Heart right ventricle (tissue), 16 donors: ENCODE data around the gene KDM2B. TPM values are rescaled to one million over a fixed set of nuclear protein-coding genes. Genes with fewer than 3 reads are reported as not detected.

Source experiments
- ATAC-seq, 8 donors: fragments of 200-7000 bp; cut with Tn5 transposase; one replicate each; pipeline ENCODE4 v1.9.1; 2020; ENCODE audit warnings: mild to moderate bottlenecking in 8 of 8, moderate library complexity in 8 of 8, moderate number of reproducible peaks in 1 of 8
- DNase-seq, 2 donors: peaks; one replicate each; pipeline ENCODE4 v3.0.0-alpha.2; 2020
- H3K27ac ChIP-seq, 10 donors: fragments of 200-600 bp; sonication (generic) in 2 of 10; one replicate each; pipeline versions ENCODE4 v1.5.0 to v1.8.0; 2020 to 2022; ENCODE audit warnings: mild to moderate bottlenecking in 3 of 10
- H3K27me3 ChIP-seq, 7 donors: fragments of 200-600 bp; one replicate each; pipeline ENCODE4 v1.8.0; 2021 to 2022; ENCODE audit warnings: mild to moderate bottlenecking in 2 of 7
- H3K36me3 ChIP-seq, 9 donors: fragments of 200-600 bp; sonication (generic) in 1 of 9; one replicate each; pipeline versions ENCODE4 v1.5.0 to v1.8.0; 2020 to 2022; ENCODE audit warnings: mild to moderate bottlenecking in 2 of 9
- H3K4me1 ChIP-seq, 9 donors: fragments of 200-600 bp; sonication (generic) in 1 of 9; one replicate each; pipeline versions ENCODE4 v1.5.0 to v1.8.0; 2020 to 2022; ENCODE audit warnings: mild to moderate bottlenecking in 4 of 9
- H3K4me3 ChIP-seq, 10 donors: fragments of 200-600 bp; sonication (generic) in 2 of 10; one replicate each; pipeline versions ENCODE4 v1.5.0 to v1.8.0; 2020 to 2022; ENCODE audit warnings: mild to moderate bottlenecking in 7 of 10, moderate library complexity in 2 of 10
- H3K9me3 ChIP-seq, 11 donors: fragments of 200-600 bp in 10 of 11; sonication (generic) in 2 of 11; one replicate each; pipeline versions ENCODE4 v1.5.0 to v1.8.0; 2013 to 2022; ENCODE audit warnings: mild to moderate bottlenecking in 2 of 11, control low read depth in 1 of 11, moderate library complexity in 1 of 11
- WGBS, 2 donors: extraction: QIAGEN DNeasy Blood & Tissue Kit; methylation state at CpG; one replicate each; pipeline ENCODE4 v1.1.7; 2013; ENCODE audit warnings: inconsistent platforms in 1 of 2; 5-methylcytosine and 5-hydroxymethylcytosine counted together
- intact Hi-C, 10 donors: fragments of 100-400 bp; cut with DNase I; formaldehyde crosslinking; loops; one replicate each; pipeline versions ENCODE4 v1.11.1 to v1.14.2; 2022
- polyA plus RNA-seq, 2 donors: library from polyadenylated mRNA; stranded (reverse); fragments of 200-250 nt; gene quantifications; one replicate each; pipeline ENCODE4 v1.2.3, GENCODE V29; 2013
- total RNA-seq, 10 donors: library from RNA; stranded (reverse); fragmentation: NEBNext Ultra II Directional in 3 of 10; extraction: Animal tissue kit (Norgen Biotek cat#: 25700) in 3 of 10; gene quantifications; one replicate each; pipeline versions ENCODE4 v1.2.1 to v1.2.4, GENCODE V29; 2021 to 2023
- TF ChIP-seq, protein P1 (sequence below), 9 donors: fragments of 200-600 bp; sonication (generic) in 2 of 9; IDR thresholded peaks; one replicate each; pipeline versions ENCODE4 v1.5.0 to v1.8.0; 2021 to 2022; ENCODE audit warnings: antibody characterized with exemption in 9 of 9, mild to moderate bottlenecking in 5 of 9, moderate library complexity in 1 of 9
- donor health status: Arrhythmogenic right ventricular cardiomyopathy.
- donor health status: ischemic (EF 13 %, LVEDD 7.1; RV severe dilation, severe dysfunction).
- donor health status: healthy with polysubstance abuse.
- donor health status: DM: no; HTN: yes; CAD: no.
- donor health status: DM: no; HTN: no; CAD: no.
- donor health status: ischemic (EF 25% LVEDD 6.9; RV normal size, moderate dysfunction).
- donor health status: ischemic (EF 25% LVEDD 5.7; RV mildly dilated, moderate dysfunction).
- donor health status: healthy.
- donor health status: DM: yes; HTN: yes; CAD: no.
- donor health status: Ischemic cardiomyopathy.
- donor health status: ischemic (EF 35%, LVEDD 5.7; RV mildly dilated, moderate dysfunction).
- donor health status: nonischemic (EF 11% LVEDD 7.7; RV severe dilation, severe dysfunction).
- donor health status: DM: yes; HTN: yes; CAD: no.
- donor health status: PGD.
- donor health status: ischemic (EF 29% LVEDD 5.4; RV normal size, mild dysfunction).
- donor health status: nonischemic (EF 23%, LVEDD 6.1; RV moderate dilation, normal function).

The KDM2B gene
- total and polyA plus RNA-seq, 12 donors = 4.8 to 18.4 (median 13.6) TPM

DNA sequence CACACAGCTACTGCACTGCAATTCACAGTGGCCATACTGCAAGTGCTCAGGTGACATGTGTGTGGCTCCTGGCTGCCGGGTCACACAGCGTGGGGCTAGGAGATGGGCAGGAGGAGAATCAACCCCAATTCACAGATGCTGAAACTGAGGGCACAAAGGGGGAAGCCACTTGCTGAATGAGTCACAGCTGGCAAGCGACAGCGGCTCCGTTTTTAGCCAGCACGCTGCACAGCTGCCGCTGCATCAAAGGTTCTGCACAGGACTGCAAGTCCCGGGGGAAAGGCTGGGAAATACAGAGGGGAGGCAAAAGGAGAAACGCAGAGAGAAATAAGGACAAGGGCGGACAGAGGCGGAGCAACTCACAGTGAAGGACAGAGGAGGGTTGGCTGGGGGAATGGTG, 57.9 kb downstream of the KDM2B start:
- Histone ChIP-seq H3K4me3 (no peak overlapping the region), H3K9me3 (no peaks in the 10 kb centered on the region), H3K27me3 (no peaks in the 10 kb centered on the region), H3K4me1 (peaks cover 0 to 26% (median 9%) of the 10 kb centered on the region in 9 donors), H3K36me3 (peaks cover 0 to 39% (median 0%) of the 10 kb centered on the region in 9 donors), H3K27ac (no peak overlapping the region)
- intact Hi-C loops = no loop called here
- DNase-seq (peak in 1 of 2 donors; percentile 40), ATAC-seq (peak in 5 of 8 donors; percentile 16 to 55 (median 23))
- TF ChIP-seq, protein P1, sequence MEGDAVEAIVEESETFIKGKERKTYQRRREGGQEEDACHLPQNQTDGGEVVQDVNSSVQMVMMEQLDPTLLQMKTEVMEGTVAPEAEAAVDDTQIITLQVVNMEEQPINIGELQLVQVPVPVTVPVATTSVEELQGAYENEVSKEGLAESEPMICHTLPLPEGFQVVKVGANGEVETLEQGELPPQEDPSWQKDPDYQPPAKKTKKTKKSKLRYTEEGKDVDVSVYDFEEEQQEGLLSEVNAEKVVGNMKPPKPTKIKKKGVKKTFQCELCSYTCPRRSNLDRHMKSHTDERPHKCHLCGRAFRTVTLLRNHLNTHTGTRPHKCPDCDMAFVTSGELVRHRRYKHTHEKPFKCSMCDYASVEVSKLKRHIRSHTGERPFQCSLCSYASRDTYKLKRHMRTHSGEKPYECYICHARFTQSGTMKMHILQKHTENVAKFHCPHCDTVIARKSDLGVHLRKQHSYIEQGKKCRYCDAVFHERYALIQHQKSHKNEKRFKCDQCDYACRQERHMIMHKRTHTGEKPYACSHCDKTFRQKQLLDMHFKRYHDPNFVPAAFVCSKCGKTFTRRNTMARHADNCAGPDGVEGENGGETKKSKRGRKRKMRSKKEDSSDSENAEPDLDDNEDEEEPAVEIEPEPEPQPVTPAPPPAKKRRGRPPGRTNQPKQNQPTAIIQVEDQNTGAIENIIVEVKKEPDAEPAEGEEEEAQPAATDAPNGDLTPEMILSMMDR (IDR thresholded peaks at IDR 0.05) = no peak
- 72 to 78% methylated on average over 11 of the region's 11 CpGs for WGBS, 2 donors

DNA sequence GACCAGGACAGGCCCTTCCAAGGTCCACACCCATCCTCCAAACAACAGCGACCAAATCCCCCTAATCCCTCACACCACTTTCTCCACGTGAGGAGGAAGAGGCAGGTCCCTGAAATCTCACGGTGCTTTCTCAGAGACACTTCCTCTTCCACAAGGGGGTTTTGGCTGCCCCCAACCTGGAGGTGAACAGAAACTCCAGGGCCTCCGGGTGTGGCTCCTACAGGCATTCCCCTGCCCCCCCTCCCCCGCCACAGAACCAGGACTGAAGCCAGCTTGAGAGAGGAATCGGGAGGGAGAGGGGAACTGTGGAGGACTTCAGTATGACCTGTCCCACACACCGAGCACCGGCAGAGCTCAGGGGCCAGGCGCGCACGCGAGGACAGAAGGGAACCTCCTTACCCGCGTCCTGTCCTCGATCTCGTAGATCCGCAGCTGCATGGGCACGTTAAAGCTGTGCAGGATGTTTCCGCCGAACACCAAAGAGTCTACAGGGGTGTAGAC, 60.2 kb downstream of the KDM2B start:
- TF ChIP-seq, protein P1 (IDR thresholded peaks at IDR 0.05) = no peak
- H3K36me3 ChIP-seq = peaks cover 0 to 40% (median 0%) of the 10 kb centered on the region in 9 donors
- H3K27me3 ChIP-seq = no peaks in the 10 kb centered on the region
- H3K9me3 ChIP-seq = no peaks in the 10 kb centered on the region
- H3K27ac ChIP-seq = peak overlapping the region in 6 of 10 donors; percentile 9 to 56 (median 32)
- WGBS, 2 donors = 42 to 54% methylated on average over 20 of the region's 20 CpGs
- intact Hi-C loops = no loop called here
- H3K4me3 ChIP-seq = peak overlapping the region in 2 of 10 donors; percentile 4 to 20
- peaks cover 0 to 26% (median 9%) of the 10 kb centered on the region in 9 donors for H3K4me1 ChIP-seq
- peak in 7 of 8 donors; percentile 28 to 62 (median 43) for ATAC-seq
- peak in 1 of 2 donors; percentile 22 for DNase-seq

DNA sequence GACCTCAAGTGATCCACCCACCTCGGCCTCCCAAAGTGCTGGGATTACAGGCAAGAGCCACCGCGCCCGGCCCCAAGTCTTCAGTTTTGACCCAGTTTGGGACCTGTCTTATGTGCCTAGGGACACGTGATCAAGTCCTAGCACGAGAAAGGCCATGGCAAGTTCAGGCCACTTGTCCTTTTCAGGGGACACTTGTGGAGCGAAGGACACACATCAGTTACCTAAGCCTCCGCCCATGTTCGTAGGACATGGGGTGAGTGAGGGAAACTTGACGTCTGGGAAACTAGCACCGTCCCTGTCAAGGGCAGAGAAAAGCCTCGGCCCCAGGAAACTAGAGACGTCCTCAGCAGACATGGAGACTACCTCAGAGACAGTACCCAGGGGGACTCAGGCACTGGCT, 60.7 kb downstream of the KDM2B start:
- H3K4me1 ChIP-seq = peaks cover 0 to 26% (median 9%) of the 10 kb centered on the region in 9 donors
- H3K27ac ChIP-seq = peak overlapping the region in 6 of 10 donors; percentile 9 to 56 (median 32)
- no peaks in the 10 kb centered on the region for H3K27me3 ChIP-seq
- DNase-seq = no peak
- peak in 2 of 8 donors; percentile 6 to 8 for ATAC-seq
- TF ChIP-seq, protein P1 (IDR thresholded peaks at IDR 0.05) = no peak
- 84 to 88% methylated on average over 13 of the region's 13 CpGs for WGBS, 2 donors
- H3K4me3 ChIP-seq = no peak overlapping the region
- intact Hi-C loops = no loop called here
- no peaks in the 10 kb centered on the region for H3K9me3 ChIP-seq
- H3K36me3 ChIP-seq = peaks cover 0 to 38% (median 0%) of the 10 kb centered on the region in 9 donors

DNA sequence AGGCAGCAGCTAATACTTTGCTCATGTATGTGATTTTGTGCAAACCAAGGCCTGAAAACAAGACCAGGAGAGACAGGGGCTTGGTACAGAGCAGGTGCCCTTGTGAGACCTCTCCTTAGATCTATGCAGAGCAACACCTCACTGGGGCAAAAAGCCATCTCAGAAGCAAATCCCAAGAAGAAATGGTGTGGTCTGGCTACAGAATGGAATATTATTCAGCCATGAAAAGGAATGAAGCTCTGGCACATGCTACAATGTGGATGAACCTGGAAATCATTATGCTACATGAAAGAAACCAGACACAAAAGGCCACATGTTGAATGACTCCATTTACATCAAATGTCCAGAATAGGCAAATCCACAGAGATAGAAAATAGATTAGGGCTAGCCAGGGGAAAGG, 61.6 kb downstream of the KDM2B start:
- intact Hi-C loops = no loop called here
- Histone ChIP-seq H3K27me3 (no peaks in the 10 kb centered on the region), H3K36me3 (peaks cover 0 to 38% (median 0%) of the 10 kb centered on the region in 9 donors), H3K9me3 (no peaks in the 10 kb centered on the region), H3K4me1 (peaks cover 0 to 26% (median 9%) of the 10 kb centered on the region in 9 donors), H3K27ac (peak overlapping the region in 1 of 10 donors; percentile 31), H3K4me3 (no peak overlapping the region)
- no peak for ATAC-seq
- DNase-seq = no peak
- TF ChIP-seq, protein P1 (IDR thresholded peaks at IDR 0.05) = no peak
